Activated CD4-positive, CD25-positive, alpha-beta regulatory T cell treated with anti-CD3 and anti-CD28 coated beads, Interleukin-2, amount 50 U/mL, for 24 hours (primary cell): ENCODE results near the gene ZNF580.

ENCODE experiments used
- ATAC-seq, 2 donors: fragments of 150-1000 bp; cut with Tn5 transposase; one replicate each; pipeline ENCODE4 v1.10.0; 2021; ENCODE audit warnings: mild to moderate bottlenecking in 1 of 2, moderate library complexity in 1 of 2

ZNF580 gene

DNA sequence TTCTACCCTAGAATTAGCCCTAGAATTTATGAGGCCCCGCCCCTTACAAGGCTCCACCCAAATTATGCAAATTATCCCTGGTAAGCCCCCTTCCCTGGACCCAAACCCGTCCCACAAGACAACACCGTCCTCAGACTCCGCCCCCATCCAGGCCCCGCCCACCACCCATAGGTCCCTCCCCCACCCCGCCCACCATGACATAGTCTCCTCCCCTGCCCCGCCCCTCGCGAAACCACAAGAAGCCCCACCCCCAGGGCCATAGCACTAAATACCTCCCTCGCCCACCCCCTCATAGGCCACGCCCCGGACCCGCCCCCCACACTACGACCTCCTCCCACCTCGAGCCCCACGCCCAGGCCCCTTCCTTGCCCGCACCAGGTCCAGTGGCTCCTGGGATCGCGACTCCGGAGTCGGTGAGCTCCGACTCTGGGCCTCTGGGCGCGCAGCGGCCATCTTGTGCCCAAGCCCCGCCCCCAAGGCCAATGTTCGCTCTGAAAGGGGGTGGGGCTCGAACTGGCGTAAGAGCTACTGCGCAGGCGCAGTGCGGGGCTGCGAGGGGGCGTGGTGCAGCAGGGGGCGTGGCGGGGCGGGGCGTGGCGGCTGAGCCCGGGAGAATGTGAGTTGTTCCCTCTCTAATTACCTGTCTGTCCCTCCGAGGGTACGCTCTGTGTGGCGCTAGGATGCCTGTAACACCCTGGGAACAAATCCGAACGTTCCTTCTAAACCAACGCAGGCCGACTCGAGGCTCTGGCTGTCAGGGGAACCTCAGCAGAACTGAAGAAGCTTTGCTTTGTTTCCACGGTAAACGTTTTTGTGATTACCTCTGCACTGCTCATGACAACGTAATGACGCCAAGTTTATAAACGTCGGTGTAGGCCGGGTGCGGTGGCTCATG lies 16.4 kb upstream of the ZNF580 start, which contains the start of gene ZNF784:
ZNF784 (minus strand) TSS at position 458 of the 895 bp plus-strand sequence; CDS start at position 453, 5 bp downstream.
- ATAC-seq: peak; percentile 72 to 80

- ATAC-seq: no peak
These were observed 15.8 kb upstream of the ZNF580 start for GRCh38 chr19:55625004-55625326.

- ATAC-seq: peak; percentile 33 to 64
These were observed 14.5 kb upstream of the ZNF580 start for GRCh38 chr19:55626350-55626749.

DNA sequence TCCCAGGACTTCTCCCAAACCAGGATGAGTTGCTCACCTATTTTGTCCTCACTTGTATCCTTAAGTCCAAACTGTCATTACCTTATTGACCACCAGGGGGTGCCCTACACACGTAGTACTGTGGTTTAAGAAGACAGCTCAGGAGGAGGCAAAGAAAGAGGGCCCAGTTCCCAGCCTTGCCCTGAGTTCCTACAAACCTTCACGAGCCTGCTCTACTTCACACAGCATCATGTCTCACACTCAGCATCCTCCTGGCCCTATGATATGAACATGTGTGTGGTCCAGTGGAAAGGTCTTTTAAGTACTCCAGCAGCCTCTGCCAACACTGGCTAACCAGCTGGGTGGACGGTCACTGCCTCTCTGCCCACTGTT lies 8.4 kb upstream of the ZNF580 start:
- ATAC-seq: peak; percentile 33 to 48

DNA sequence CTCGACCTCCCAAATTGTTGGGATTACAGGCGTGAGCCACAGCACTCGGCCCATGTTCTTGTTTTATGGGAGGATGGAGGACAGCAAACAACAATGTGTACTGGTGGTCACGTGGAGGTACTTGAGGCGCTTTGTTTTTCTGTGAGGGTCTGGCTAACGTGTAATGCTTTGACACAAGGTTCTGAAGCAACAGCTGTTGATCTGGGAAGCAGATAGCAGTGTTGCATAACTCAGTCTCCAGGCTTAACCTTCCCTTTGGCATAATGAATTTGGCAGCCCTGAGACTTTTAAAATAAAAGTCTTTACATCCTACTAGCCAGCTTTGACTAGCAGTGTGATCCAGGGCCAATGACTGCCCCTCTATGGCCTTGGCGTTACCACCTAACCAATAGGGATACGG lies 6.9 kb upstream of the ZNF580 start:
- ATAC-seq: no peak

DNA sequence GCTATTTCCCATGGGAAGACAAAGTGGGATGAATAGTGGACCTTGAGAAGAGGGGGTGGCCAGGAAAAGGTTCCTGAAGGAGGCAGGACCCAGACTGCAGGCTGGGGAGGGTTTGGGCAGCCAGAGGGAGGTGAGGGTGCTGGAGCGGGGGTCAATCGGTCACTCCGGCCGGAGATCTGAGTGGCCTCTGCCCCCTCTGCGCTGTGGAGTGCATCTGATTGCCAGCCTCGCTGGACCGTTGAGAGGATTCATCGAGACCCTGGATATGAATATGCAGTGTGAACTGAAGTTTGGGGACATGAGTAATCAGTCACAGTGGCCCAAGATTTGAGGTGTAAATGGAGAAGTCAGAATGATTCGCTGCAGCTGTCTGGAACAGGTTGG lies 5.5 kb upstream of the ZNF580 start:
- ATAC-seq: peak; percentile 22 to 37

DNA sequence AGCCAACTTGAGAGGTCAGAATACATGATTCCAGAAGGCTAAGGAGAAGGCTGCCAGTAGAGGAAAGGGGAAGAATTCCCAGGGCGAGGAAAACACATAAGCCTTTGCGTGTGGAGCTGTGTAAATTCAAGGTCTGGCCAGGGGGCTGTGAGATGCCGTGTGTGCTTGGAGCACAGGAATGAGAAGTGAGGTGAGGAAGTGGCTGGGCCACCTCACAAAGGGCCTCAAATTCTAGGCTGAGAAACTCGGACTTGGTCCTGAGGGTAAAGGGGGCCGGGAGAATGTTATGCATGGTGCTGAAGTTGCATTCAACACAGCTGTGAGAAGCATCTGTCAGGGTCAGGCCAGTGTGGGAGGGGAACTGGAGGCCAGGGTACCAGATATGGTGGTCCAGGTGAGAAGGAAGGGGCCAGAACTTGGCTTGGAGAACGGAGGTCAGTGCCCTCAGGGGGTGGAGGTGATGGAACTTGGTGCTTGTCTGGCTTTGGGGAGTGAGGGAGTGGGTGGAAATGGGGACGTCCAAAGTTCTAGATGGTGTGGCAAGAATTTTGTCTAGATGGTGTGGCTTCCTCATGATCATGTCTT lies 4.9 kb upstream of the ZNF580 start:
- no peak for ATAC-seq

DNA sequence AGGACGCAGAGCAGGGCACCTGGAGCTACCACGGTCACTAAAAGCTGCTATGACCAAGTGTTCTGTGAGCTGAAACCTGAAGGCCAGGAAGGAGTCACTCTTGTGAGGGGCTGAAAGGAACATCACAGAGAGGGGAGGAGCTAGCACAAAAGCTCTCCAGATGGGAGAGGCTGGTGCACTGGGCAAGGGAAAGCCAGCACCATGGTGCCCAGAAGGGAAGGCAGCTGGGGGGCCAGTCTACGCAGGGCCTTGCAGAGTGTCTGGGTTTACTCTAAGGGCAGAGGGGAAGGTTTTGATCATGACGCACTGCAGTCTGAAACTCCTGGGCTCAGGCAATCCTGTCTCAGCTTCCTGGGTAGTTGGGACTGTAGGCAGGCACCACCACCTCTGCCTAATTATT lies 4.1 kb upstream of the ZNF580 start:
- ATAC-seq: no peak

DNA sequence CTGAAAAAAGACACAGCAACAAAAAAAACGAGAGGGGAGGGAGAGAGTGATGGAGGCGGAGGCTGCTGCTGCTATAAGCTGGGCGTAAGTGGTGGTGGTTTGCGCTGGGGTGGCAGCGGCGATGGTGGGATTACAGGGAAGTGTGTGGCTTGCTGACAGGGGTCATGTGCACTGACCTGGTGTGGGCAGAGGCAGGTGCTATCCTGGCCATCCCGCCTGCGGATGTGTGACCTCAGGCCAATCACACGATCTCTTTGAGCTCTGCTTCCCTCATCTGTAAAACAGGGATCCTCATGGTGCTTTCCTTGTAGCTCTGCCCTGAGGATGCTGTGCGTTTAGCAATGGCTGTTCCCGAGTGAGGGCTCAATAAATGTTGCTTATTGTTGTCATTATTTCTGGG lies 3.3 kb upstream of the ZNF580 start:
- no peak for ATAC-seq

- no peak for ATAC-seq
These were observed 1.9 kb upstream of the ZNF580 start for GRCh38 chr19:55638864-55639359.

- ATAC-seq: peak; percentile 6 to 13
These were observed 692 bp upstream of the ZNF580 start for GRCh38 chr19:55640043-55640576.

DNA sequence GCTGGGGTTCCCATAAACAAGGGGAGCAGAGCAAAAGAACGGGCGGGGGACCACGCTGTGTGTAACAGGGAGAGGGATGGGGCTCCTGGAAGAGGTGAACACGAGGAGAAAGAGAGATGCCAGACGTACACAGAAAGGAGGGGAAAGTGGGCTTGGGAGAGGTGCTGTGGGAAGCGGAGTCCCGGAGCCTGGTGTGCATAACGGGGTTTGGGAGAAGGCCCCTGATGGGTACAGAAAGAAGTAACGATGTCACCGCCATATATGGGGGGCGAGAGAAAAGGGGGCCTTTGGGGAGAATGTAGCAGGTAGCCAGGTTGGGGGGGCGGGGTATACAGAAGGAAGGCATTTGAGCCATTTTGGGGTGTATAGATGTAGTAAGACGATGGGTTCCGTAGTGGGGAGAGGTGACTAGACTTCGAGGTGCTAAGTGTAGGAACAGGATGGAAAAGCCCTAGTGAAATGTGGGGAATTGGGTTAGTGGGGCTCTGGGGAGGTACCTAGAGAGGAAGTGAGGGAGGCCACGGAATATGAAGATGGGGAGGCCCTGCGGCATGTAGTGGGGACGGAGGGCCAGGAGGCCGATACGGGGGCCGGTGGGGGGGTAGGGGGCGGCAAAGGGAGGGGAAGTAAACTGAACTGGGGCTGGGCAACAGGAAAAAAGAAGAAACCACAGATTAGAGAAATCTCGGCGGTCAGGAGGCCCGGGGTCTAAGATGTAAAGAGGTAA lies 787 bp downstream of the ZNF580 start:
- ATAC-seq: no peak

GRCh38 chr19:55642153-55643002 lies 1.6 kb downstream of the ZNF580 start:
- ATAC-seq: peak; percentile 5 to 9

DNA sequence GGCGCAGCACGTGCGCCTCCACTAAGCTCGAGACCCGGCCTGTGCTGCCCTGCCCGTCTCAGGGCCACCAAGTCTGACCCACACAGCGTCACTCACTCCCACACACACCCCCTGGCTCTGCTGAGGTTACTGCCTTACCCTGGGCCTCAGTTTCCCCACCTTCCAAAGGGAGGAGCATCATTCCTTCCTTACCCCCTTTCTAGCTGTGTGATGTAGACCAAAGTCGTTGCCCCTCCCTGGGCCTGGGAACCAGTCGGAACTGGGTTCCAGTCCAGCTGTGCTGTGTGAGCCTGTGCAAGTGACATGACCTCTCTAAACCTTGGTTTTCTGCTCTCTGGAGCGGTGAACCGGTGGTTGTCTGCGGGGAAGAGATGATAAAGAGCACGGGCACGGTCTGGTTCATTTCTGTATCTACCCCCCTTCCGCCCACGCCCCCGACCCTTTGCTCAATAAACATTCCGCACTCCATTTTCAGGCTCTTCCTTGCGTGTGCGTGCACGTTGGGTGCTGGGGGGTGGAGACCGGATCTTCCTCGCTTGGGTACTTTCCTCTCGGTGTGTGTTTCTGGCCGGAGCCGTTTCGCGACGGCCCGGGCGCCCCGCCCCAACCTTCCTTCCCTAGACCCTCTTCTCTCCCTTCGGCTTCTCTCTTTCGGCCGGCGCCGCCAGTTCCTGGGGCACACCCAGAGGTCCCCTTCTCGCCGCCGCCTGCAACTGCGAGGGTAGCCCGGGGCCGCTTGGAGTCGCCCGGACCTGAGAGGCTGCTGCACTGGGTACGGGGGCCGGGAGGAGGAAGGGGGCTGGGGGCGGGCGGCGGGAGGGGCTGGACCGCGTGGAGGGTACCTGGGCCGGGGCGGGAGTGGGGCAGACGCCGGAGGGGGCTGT lies 2.4 kb downstream of the ZNF580 start, which contains the start of gene ZNF581:
ZNF581 (plus strand) TSS at position 647 of the 884 bp plus-strand sequence. CDS start 923 bp downstream, outside the sequence.
- ATAC-seq: peak; percentile 58 to 69

DNA sequence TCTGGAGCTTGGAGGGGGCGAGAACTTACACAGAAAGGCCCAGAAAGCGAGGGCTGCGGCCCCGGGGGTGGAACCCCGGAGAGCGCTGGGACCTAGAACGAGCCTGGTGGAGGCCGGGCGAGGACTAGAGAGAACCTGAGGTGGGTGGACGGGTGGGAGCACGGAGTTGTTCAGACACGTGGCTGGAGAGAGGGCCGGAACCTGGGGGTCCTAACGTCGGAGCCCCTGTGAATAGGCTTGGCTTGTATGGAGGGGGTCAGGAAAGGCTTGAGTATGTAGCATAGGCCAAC lies 3.0 kb downstream of the ZNF580 start:
- ATAC-seq: no peak

GRCh38 chr19:55644191-55644833 lies 3.5 kb downstream of the ZNF580 start:
- ATAC-seq: no peak

DNA sequence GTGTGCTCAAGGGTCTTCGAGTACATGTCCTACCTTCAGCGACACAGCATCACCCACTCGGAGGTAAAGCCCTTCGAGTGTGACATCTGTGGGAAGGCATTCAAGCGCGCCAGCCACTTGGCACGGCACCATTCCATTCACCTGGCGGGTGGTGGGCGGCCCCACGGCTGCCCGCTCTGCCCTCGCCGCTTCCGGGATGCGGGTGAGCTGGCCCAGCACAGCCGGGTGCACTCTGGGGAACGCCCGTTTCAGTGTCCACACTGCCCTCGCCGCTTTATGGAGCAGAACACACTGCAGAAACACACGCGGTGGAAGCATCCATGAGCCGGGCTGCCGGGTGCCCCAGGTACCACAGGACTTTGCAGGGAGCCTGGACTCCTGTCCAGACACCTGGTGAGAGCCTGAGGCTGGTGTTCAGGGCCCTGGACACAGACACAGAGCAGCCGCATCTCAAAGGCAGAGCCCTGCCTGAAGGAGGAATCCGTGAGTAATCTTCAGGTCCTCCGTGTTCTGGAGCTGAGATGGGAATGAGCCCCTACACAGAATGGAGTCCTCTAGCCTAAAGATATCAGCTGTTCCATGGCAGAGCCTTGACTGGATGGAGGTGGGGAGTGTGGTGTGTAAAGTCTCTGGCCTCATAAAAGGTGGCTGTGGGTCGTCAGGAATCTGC lies 4.2 kb downstream of the ZNF580 start:
- ATAC-seq: no peak

DNA sequence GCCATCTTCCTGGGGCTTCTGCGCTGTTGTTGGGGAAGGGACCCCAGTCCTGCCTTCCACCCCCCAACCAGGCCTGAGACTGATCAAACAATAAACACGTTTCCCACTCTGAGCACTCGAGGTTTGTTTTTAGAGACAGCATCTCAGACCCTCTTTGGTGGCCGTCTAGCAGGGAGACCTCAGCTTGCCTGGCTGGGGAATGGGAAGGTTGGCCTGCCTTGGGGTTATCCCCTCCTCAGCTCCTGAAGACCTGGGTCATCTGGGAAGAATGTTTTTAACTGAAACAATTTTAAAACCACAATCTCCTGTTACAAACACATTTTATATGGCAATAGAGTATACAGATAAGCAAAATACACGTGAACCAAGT lies 4.7 kb downstream of the ZNF580 start:
- ATAC-seq: no peak

- no peak for ATAC-seq
These were observed 6.3 kb downstream of the ZNF580 start for GRCh38 chr19:55646889-55647731.
